Trophoblast cell (in vitro differentiated cells and primary cell): ENCODE results near the gene PITPNB.

Experiments
- DNase-seq, 2 donors: peaks; one replicate each; pipeline ENCODE4 v3.0.0-alpha.2; 2016
- H2AFZ ChIP-seq: 2 replicates; pipeline ENCODE4 v1.6.1; 2013; ENCODE audit warnings: low read length, moderate library complexity, mild to moderate bottlenecking; ENCODE audit not compliant: insufficient read depth, poor library complexity
- H2AK5ac ChIP-seq: 2 replicates; pipeline ENCODE4 v1.6.1; 2013; ENCODE audit warnings: mild to moderate bottlenecking, low read length
- H2BK120ac ChIP-seq: 2 replicates; pipeline ENCODE4 v1.6.1; 2013; ENCODE audit warnings: low read length, mild to moderate bottlenecking, moderate library complexity; ENCODE audit not compliant: insufficient read depth, poor library complexity
- H2BK12ac ChIP-seq: 2 replicates; pipeline ENCODE4 v1.6.1; 2013; ENCODE audit warnings: mild to moderate bottlenecking, low read length, moderate library complexity
- H2BK5ac ChIP-seq: 2 replicates; pipeline ENCODE4 v1.6.1; 2013; ENCODE audit warnings: low read length, low read depth, moderate library complexity, mild to moderate bottlenecking; ENCODE audit not compliant: poor library complexity
- H3K14ac ChIP-seq: 2 replicates; pipeline ENCODE4 v1.6.1; 2013; ENCODE audit warnings: mild to moderate bottlenecking, low read length
- H3K18ac ChIP-seq: 2 replicates; pipeline ENCODE4 v1.6.1; 2013; ENCODE audit warnings: mild to moderate bottlenecking, low read length
- H3K23ac ChIP-seq: 2 replicates; pipeline ENCODE4 v1.6.1; 2013; ENCODE audit warnings: low read length
- H3K27ac ChIP-seq: 2 replicates; pipeline ENCODE4 v1.5.1; 2013; ENCODE audit warnings: low read depth, mild to moderate bottlenecking, inconsistent platforms, low read length, moderate library complexity
- H3K27me3 ChIP-seq: 2 replicates; pipeline ENCODE4 v1.6.1; 2013; ENCODE audit warnings: inconsistent platforms, mild to moderate bottlenecking, low read length, moderate library complexity; ENCODE audit not compliant: insufficient read depth
- H3K36me3 ChIP-seq, 2 experiments: 1 replicate in 1 of 2; 2 replicates in 1 of 2; pipeline ENCODE4 v1.6.1; 2013; ENCODE audit warnings: low read length in 2 of 2, mild to moderate bottlenecking in 2 of 2, moderate library complexity in 1 of 2; ENCODE audit not compliant: insufficient read depth in 2 of 2, control insufficient read depth in 1 of 2
- H3K4ac ChIP-seq: 2 replicates; pipeline ENCODE4 v1.6.1; 2013; ENCODE audit warnings: low read depth, mild to moderate bottlenecking, low read length, moderate library complexity
- H3K4me1 ChIP-seq, 2 experiments: 1 replicate in 1 of 2; 2 replicates in 1 of 2; pipeline ENCODE4 v1.6.1; 2013; ENCODE audit warnings: low read length in 2 of 2, mild to moderate bottlenecking in 2 of 2, moderate library complexity in 1 of 2; ENCODE audit not compliant: insufficient read depth in 2 of 2, control insufficient read depth in 1 of 2
- H3K4me2 ChIP-seq: 2 replicates; pipeline ENCODE4 v1.6.1; 2013; ENCODE audit warnings: inconsistent platforms, mild to moderate bottlenecking, low read length, moderate library complexity
- H3K4me3 ChIP-seq: 2 replicates; pipeline ENCODE4 v1.5.1; 2013; ENCODE audit warnings: mild to moderate bottlenecking, low read depth, low read length, inconsistent platforms
- H3K79me1 ChIP-seq: one replicate; pipeline ENCODE4 v1.6.1; 2013; ENCODE audit warnings: low read length
- H3K79me2 ChIP-seq: 2 replicates; pipeline ENCODE4 v1.6.1; 2013; ENCODE audit warnings: low read length, mild to moderate bottlenecking; ENCODE audit not compliant: control insufficient read depth, insufficient read depth, poor library complexity
- H3K9ac ChIP-seq: 2 replicates; pipeline ENCODE4 v1.6.1; 2013; ENCODE audit warnings: mild to moderate bottlenecking, low read length
- H3K9me3 ChIP-seq: 2 replicates; pipeline ENCODE4 v1.6.1; 2013; ENCODE audit warnings: low read depth, mild to moderate bottlenecking, control low read depth, inconsistent platforms, low read length; ENCODE audit not compliant: insufficient read depth
- H4K12ac ChIP-seq: 2 replicates; pipeline ENCODE4 v1.6.1; 2013; ENCODE audit warnings: low read depth, mild to moderate bottlenecking, low read length, moderate library complexity
- H4K8ac ChIP-seq: 2 replicates; pipeline ENCODE4 v1.6.1; 2013; ENCODE audit warnings: low read depth, mild to moderate bottlenecking, low read length, moderate library complexity
- H4K91ac ChIP-seq: one replicate; pipeline ENCODE4 v1.6.1; 2013; ENCODE audit warnings: low read depth, mild to moderate bottlenecking, low read length, moderate library complexity
- WGBS: extraction: QIAGEN DNeasy Blood & Tissue Kit; methylation state at CpG from one replicate; pipeline ENCODE4 v1.1.7; 2013; ENCODE audit warnings: missing lambda C conversion rate; ENCODE audit not compliant: insufficient read length, insufficient coverage; ENCODE audit errors: extremely low coverage; 5-methylcytosine and 5-hydroxymethylcytosine counted together

Gene PITPNB

GRCh38 chr22:27918341-27919221 is 475 bp downstream of the PITPNB start:
- Histone ChIP-seq H4K12ac (peak overlapping the region; percentile 10), H3K9me3 (no peaks in the 10 kb centered on the region), H3K4me3 (peak overlapping the region; percentile 97), H3K4ac (peak overlapping the region; percentile 44), H2BK120ac (no peak overlapping the region), H3K23ac (no peak overlapping the region), H3K79me2 (peaks cover 15% of the 10 kb centered on the region), H4K91ac (peak overlapping the region; percentile 78), H3K4me2 (peak overlapping the region; percentile 95), H2AK5ac (no peak overlapping the region), H3K9ac (peak overlapping the region; percentile 94), H2BK12ac (no peak overlapping the region), H2BK5ac (peak overlapping the region; percentile 77), H3K27me3 (no peaks in the 10 kb centered on the region), H2AFZ (peak overlapping the region; percentile 40), H3K79me1 (peaks cover 10% of the 10 kb centered on the region), H3K36me3 (peaks cover 2 to 3% of the 10 kb centered on the region in 2 experiments), H4K8ac (peak overlapping the region; percentile 80), H3K4me1 (peaks cover 0 to 4% of the 10 kb centered on the region in 2 experiments), H3K27ac (peak overlapping the region; percentile 75), H3K18ac (peak overlapping the region; percentile 46), H3K14ac (peak overlapping the region; percentile 62)
- no CpG with 5 or more reads among the region's 60 CpGs for WGBS
- DNase-seq: peak; percentile 57 to 70

- Histone ChIP-seq H3K27me3 (no peaks in the 10 kb centered on the region), H3K18ac (no peak overlapping the region), H3K79me2 (peaks cover 15% of the 10 kb centered on the region), H3K9me3 (no peaks in the 10 kb centered on the region), H4K12ac (no peak overlapping the region), H2BK12ac (no peak overlapping the region), H3K4me2 (no peak overlapping the region), H4K91ac (no peak overlapping the region), H2BK5ac (no peak overlapping the region), H2BK120ac (no peak overlapping the region), H4K8ac (no peak overlapping the region), H3K79me1 (peaks cover 13% of the 10 kb centered on the region), H3K4ac (peak overlapping the region; percentile 9), H3K14ac (no peak overlapping the region), H2AFZ (no peak overlapping the region), H2AK5ac (no peak overlapping the region), H3K27ac (peak overlapping the region; percentile 29), H3K23ac (no peak overlapping the region), H3K4me3 (no peak overlapping the region), H3K36me3 (no peaks in the 10 kb centered on the region), H3K9ac (no peak overlapping the region), H3K4me1 (peaks cover 0 to 6% of the 10 kb centered on the region in 2 experiments)
- DNase-seq: no peak
Measured at GRCh38 chr22:27915986-27916385, 3.1 kb downstream of the PITPNB start.

DNA sequence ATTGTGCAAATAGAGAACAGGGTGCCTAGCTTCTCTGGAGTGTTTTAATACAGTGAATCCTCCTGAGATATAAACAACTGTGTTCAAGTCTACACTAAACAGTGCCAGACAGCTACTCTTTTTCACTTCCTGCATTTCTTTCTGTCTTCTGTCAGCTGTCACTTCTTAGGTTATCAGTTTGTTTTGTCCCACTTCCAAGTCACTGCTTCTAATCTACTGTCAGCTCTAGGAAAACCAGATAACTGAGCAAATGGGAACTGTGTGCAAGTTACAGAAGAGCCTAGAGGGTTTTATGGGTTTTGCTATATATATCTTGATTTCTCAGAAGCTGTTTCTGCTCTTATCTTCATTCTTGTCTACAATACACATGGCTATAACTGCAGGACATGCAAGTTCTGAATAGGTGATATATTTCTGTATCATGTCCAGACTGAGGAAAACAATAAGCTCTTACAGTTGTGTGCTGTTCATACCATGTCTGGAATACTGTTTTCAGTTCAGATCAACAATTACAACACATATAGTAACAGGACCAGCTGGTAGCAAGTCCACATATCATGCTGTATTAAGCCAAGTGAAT is 5.8 kb downstream of the PITPNB start:
- H3K79me1 ChIP-seq: peaks cover 4% of the 10 kb centered on the region
- no peak overlapping the region for H3K14ac ChIP-seq
- H4K12ac ChIP-seq: no peak overlapping the region
- H3K23ac ChIP-seq: no peak overlapping the region
- peak overlapping the region; percentile 94 for H3K27ac ChIP-seq
- no peak overlapping the region for H2AK5ac ChIP-seq
- H3K4ac ChIP-seq: no peak overlapping the region
- no peaks in the 10 kb centered on the region for H3K9me3 ChIP-seq
- no peak overlapping the region for H2AFZ ChIP-seq
- H3K4me1 ChIP-seq: peaks cover 0 to 6% of the 10 kb centered on the region in 2 experiments
- no peak overlapping the region for H2BK12ac ChIP-seq
- DNase-seq: peak in 1 of 2 donors; percentile 46
- H3K9ac ChIP-seq: no peak overlapping the region
- H2BK120ac ChIP-seq: no peak overlapping the region
- peaks cover 6% of the 10 kb centered on the region for H3K79me2 ChIP-seq
- H3K36me3 ChIP-seq: peaks cover 7% of the 10 kb centered on the region in 2 experiments
- H3K27me3 ChIP-seq: no peaks in the 10 kb centered on the region
- H3K4me3 ChIP-seq: no peak overlapping the region
- no peak overlapping the region for H4K8ac ChIP-seq
- H4K91ac ChIP-seq: no peak overlapping the region
- no peak overlapping the region for H3K18ac ChIP-seq
- peak overlapping the region; percentile 34 for H3K4me2 ChIP-seq
- H2BK5ac ChIP-seq: peak overlapping the region; percentile 60

- H3K18ac ChIP-seq: no peak overlapping the region
- no peak overlapping the region for H3K4me3 ChIP-seq
- no peak overlapping the region for H3K9ac ChIP-seq
- H2BK5ac ChIP-seq: no peak overlapping the region
- no peak overlapping the region for H3K23ac ChIP-seq
- H4K91ac ChIP-seq: no peak overlapping the region
- no peak overlapping the region for H2AK5ac ChIP-seq
- peaks cover 4% of the 10 kb centered on the region for H3K79me1 ChIP-seq
- H4K12ac ChIP-seq: no peak overlapping the region
- no peak overlapping the region for H3K4me2 ChIP-seq
- H4K8ac ChIP-seq: no peak overlapping the region
- no peak overlapping the region for H2BK120ac ChIP-seq
- H3K27me3 ChIP-seq: no peaks in the 10 kb centered on the region
- H3K36me3 ChIP-seq: peaks cover 9 to 11% of the 10 kb centered on the region in 2 experiments
- H3K79me2 ChIP-seq: peaks cover 2% of the 10 kb centered on the region
- no peak overlapping the region for H3K14ac ChIP-seq
- DNase-seq: no peak
- no peak overlapping the region for H3K4ac ChIP-seq
- H3K4me1 ChIP-seq: peaks cover under 1 to 6% of the 10 kb centered on the region in 2 experiments
- peak overlapping the region; percentile 25 for H3K27ac ChIP-seq
- H3K9me3 ChIP-seq: no peaks in the 10 kb centered on the region
- no peak overlapping the region for H2AFZ ChIP-seq
- H2BK12ac ChIP-seq: no peak overlapping the region
Measured at GRCh38 chr22:27912101-27912500, 7.0 kb downstream of the PITPNB start.
